ENCODE data around the gene SNTG2.

SNTG2 gene

GRCh38 chr2:920999-921398, 29.6 kb upstream of the SNTG2 start:
- H3K27me3 ChIP-seq (ENCODE audit: control insufficient read depth, low read length), result no peaks in the 10 kb centered on the region
- H3K4me1 ChIP-seq (ENCODE audit: control insufficient read depth, low read length), result no peaks in the 10 kb centered on the region
- no peaks in the 10 kb centered on the region for H3K36me3 ChIP-seq (ENCODE audit: control insufficient read depth, low read length)
- no peak for TF ChIP-seq EZH2phosphoT487 (IDR thresholded peaks at IDR 0.05; ENCODE audit: borderline replicate concordance, low read length)
- TF ChIP-seq, protein P1, sequence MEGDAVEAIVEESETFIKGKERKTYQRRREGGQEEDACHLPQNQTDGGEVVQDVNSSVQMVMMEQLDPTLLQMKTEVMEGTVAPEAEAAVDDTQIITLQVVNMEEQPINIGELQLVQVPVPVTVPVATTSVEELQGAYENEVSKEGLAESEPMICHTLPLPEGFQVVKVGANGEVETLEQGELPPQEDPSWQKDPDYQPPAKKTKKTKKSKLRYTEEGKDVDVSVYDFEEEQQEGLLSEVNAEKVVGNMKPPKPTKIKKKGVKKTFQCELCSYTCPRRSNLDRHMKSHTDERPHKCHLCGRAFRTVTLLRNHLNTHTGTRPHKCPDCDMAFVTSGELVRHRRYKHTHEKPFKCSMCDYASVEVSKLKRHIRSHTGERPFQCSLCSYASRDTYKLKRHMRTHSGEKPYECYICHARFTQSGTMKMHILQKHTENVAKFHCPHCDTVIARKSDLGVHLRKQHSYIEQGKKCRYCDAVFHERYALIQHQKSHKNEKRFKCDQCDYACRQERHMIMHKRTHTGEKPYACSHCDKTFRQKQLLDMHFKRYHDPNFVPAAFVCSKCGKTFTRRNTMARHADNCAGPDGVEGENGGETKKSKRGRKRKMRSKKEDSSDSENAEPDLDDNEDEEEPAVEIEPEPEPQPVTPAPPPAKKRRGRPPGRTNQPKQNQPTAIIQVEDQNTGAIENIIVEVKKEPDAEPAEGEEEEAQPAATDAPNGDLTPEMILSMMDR (IDR thresholded peaks at IDR 0.05; ENCODE audit: low read depth, low read length, poor library complexity, severe bottlenecking), result no peak
- H3K4me2 ChIP-seq (ENCODE audit: low read length), result no peak overlapping the region
- H3K79me2 ChIP-seq (ENCODE audit: control insufficient read depth, low read length), result no peaks in the 10 kb centered on the region
- no peak overlapping the region for H3K4me3 ChIP-seq (ENCODE audit: low read length)
- H4K20me1 ChIP-seq (ENCODE audit: control insufficient read depth, insufficient read depth, low read depth, low read length), result no peaks in the 10 kb centered on the region
- H3K9me2 ChIP-seq (replicated peaks; ENCODE audit: control insufficient read depth, low read length), result no peaks in the 10 kb centered on the region
- no peak overlapping the region for H3K27ac ChIP-seq (ENCODE audit: low read depth, low read length)
- no peaks in the 10 kb centered on the region for H3K9me3 ChIP-seq (ENCODE audit: control insufficient read depth, insufficient read depth, low read length)
- no peaks in the 10 kb centered on the region for H3F3A ChIP-seq (ENCODE audit: control insufficient read depth, insufficient read depth)

DNA sequence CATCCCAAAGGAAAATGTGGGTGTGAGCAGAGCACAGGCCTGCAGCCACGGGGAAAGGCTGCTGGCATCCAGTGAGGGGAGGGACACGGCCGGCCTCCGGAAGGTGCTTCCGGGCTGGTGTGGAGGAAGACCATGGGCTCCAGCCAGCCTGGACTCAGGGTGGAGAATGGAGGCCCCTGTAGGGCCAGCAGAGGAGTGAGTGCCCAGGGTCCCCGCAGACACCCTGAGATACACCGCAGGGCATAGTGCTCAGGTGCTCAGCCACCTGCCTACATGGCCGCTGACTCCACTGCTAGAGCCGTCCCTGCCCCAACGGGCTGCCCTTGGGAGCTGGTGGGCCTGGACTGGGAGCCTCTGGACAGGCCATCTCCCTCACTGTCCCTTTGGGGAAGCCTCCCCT, 28.5 kb upstream of the SNTG2 start:
- no peak overlapping the region for H3K4me2 ChIP-seq (ENCODE audit: low read length)
- H3K27me3 ChIP-seq (ENCODE audit: control insufficient read depth, low read length), result no peaks in the 10 kb centered on the region
- TF ChIP-seq, protein P1 (IDR thresholded peaks at IDR 0.05; ENCODE audit: low read depth, low read length, poor library complexity, severe bottlenecking), result no peak
- TF ChIP-seq EZH2phosphoT487 (IDR thresholded peaks at IDR 0.05; ENCODE audit: borderline replicate concordance, low read length), result no peak
- H3K79me2 ChIP-seq (ENCODE audit: control insufficient read depth, low read length), result no peaks in the 10 kb centered on the region
- H3K9me3 ChIP-seq (ENCODE audit: control insufficient read depth, insufficient read depth, low read length), result no peaks in the 10 kb centered on the region
- no peaks in the 10 kb centered on the region for H3K36me3 ChIP-seq (ENCODE audit: control insufficient read depth, low read length)
- H3K4me3 ChIP-seq (ENCODE audit: low read length), result no peak overlapping the region
- H3F3A ChIP-seq (ENCODE audit: control insufficient read depth, insufficient read depth), result no peaks in the 10 kb centered on the region
- H3K4me1 ChIP-seq (ENCODE audit: control insufficient read depth, low read length), result no peaks in the 10 kb centered on the region
- H4K20me1 ChIP-seq (ENCODE audit: control insufficient read depth, insufficient read depth, low read depth, low read length), result no peaks in the 10 kb centered on the region
- H3K27ac ChIP-seq (ENCODE audit: low read depth, low read length), result no peak overlapping the region
- no peaks in the 10 kb centered on the region for H3K9me2 ChIP-seq (replicated peaks; ENCODE audit: control insufficient read depth, low read length)

- no peak overlapping the region for H3K4me3 ChIP-seq (ENCODE audit: low read length)
- no peaks in the 10 kb centered on the region for H3K36me3 ChIP-seq (ENCODE audit: control insufficient read depth, low read length)
- no peaks in the 10 kb centered on the region for H3F3A ChIP-seq (ENCODE audit: control insufficient read depth, insufficient read depth)
- no peaks in the 10 kb centered on the region for H3K9me3 ChIP-seq (ENCODE audit: control insufficient read depth, insufficient read depth, low read length)
- no peak overlapping the region for H3K27ac ChIP-seq (ENCODE audit: low read depth, low read length)
- no peak overlapping the region for H3K4me2 ChIP-seq (ENCODE audit: low read length)
- H3K4me1 ChIP-seq (ENCODE audit: control insufficient read depth, low read length), result no peaks in the 10 kb centered on the region
- TF ChIP-seq, protein P1 (IDR thresholded peaks at IDR 0.05; ENCODE audit: low read depth, low read length, poor library complexity, severe bottlenecking), result no peak
- TF ChIP-seq EZH2phosphoT487 (IDR thresholded peaks at IDR 0.05; ENCODE audit: borderline replicate concordance, low read length), result no peak
- no peaks in the 10 kb centered on the region for H4K20me1 ChIP-seq (ENCODE audit: control insufficient read depth, insufficient read depth, low read depth, low read length)
- no peaks in the 10 kb centered on the region for H3K9me2 ChIP-seq (replicated peaks; ENCODE audit: control insufficient read depth, low read length)
- H3K27me3 ChIP-seq (ENCODE audit: control insufficient read depth, low read length), result no peaks in the 10 kb centered on the region
- no peaks in the 10 kb centered on the region for H3K79me2 ChIP-seq (ENCODE audit: control insufficient read depth, low read length)
Observed at GRCh38 chr2:923832-924601, 26.6 kb upstream of the SNTG2 start.

Data from DOHH2 (cell line).